Glutamatergic neuron (in vitro differentiated cells): Measurements from ENCODE around the gene QDPR. TPM values are rescaled to one million over a fixed set of nuclear protein-coding genes. Genes with fewer than 3 reads are reported as not detected.

Experiments used
- DNase-seq: peaks from one replicate; pipeline ENCODE4 v3.0.0; 2022
- H3K27ac Mint-ChIP-seq: one replicate; pipeline ENCODE4 v1.8.0; 2020; ENCODE audit warnings: mild to moderate bottlenecking, mixed read lengths, inconsistent platforms; ENCODE audit not compliant: unreplicated experiment
- H3K27me3 Mint-ChIP-seq: one replicate; pipeline ENCODE4 v1.8.0; 2020; ENCODE audit warnings: mild to moderate bottlenecking, moderate library complexity, mixed read lengths, inconsistent platforms; ENCODE audit not compliant: unreplicated experiment
- H3K36me3 Mint-ChIP-seq: one replicate; pipeline ENCODE4 v1.8.0; 2020; ENCODE audit warnings: mild to moderate bottlenecking, mixed read lengths, inconsistent platforms; ENCODE audit not compliant: unreplicated experiment
- H3K4me1 Mint-ChIP-seq: one replicate; pipeline ENCODE4 v1.8.0; 2020; ENCODE audit warnings: mild to moderate bottlenecking, low read depth, mixed read lengths, inconsistent platforms; ENCODE audit not compliant: unreplicated experiment
- H3K4me3 Mint-ChIP-seq: one replicate; pipeline ENCODE4 v1.8.0; 2020; ENCODE audit warnings: mild to moderate bottlenecking, mixed read lengths, inconsistent platforms; ENCODE audit not compliant: unreplicated experiment
- H3K9me3 Mint-ChIP-seq: one replicate; pipeline ENCODE4 v1.8.0; 2020; ENCODE audit warnings: mild to moderate bottlenecking, moderate library complexity, mixed read lengths, inconsistent platforms; ENCODE audit not compliant: unreplicated experiment
- CTCF ChIP-seq: fragments of 200-600 bp; sonication (generic); IDR thresholded peaks from one replicate; pipeline ENCODE4 v1.5.0; 2021; ENCODE audit not compliant: partially characterized antibody, unreplicated experiment
- total RNA-seq: library from RNA; stranded (reverse); fragmentation: NEBNext Ultra II Directional; extraction: Animal tissue kit (Norgen Biotek cat#: 25700); gene quantifications from one replicate; pipeline ENCODE4 v1.2.1, GENCODE V29; 2021; ENCODE audit not compliant: unreplicated experiment

The QDPR gene
- total RNA-seq, 1 donor from 2014 or later, result 31.6 TPM

GRCh38 chr4:17511509-17511949, 361 bp downstream of the QDPR start:
- H3K9me3 Mint-ChIP-seq, result peaks cover 4% of the 10 kb centered on the region
- peak overlapping the region; percentile 93 for H3K4me3 Mint-ChIP-seq
- H3K27ac Mint-ChIP-seq, result peak overlapping the region; percentile 54
- H3K36me3 Mint-ChIP-seq, result no peaks in the 10 kb centered on the region
- H3K4me1 Mint-ChIP-seq, result peaks cover 14% of the 10 kb centered on the region
- H3K27me3 Mint-ChIP-seq, result peaks cover 2% of the 10 kb centered on the region
- peak; percentile 53 for DNase-seq
- TF ChIP-seq CTCF, result no peak

- no peak overlapping the region for H3K27ac Mint-ChIP-seq
- peaks cover 4% of the 10 kb centered on the region for H3K9me3 Mint-ChIP-seq
- H3K4me3 Mint-ChIP-seq, result peak overlapping the region; percentile 93
- peak; percentile 62 for DNase-seq
- peaks cover 14% of the 10 kb centered on the region for H3K4me1 Mint-ChIP-seq
- no peaks in the 10 kb centered on the region for H3K36me3 Mint-ChIP-seq
- peaks cover 2% of the 10 kb centered on the region for H3K27me3 Mint-ChIP-seq
- no peak for TF ChIP-seq CTCF
These were observed 839 bp downstream of the QDPR start for GRCh38 chr4:17511051-17511450.

GRCh38 chr4:17510582-17510981, 1.3 kb downstream of the QDPR start:
- Mint-ChIP-seq H3K4me3 (peak overlapping the region; percentile 93), H3K27me3 (peaks cover 2% of the 10 kb centered on the region), H3K4me1 (peaks cover 14% of the 10 kb centered on the region), H3K36me3 (no peaks in the 10 kb centered on the region), H3K9me3 (peaks cover 4% of the 10 kb centered on the region), H3K27ac (peak overlapping the region; percentile 18)
- TF ChIP-seq CTCF, result no peak
- no peak for DNase-seq

GRCh38 chr4:17504081-17504480, 7.8 kb downstream of the QDPR start:
- Mint-ChIP-seq H3K27me3 (peaks cover 3% of the 10 kb centered on the region), H3K36me3 (peaks cover 4% of the 10 kb centered on the region), H3K4me1 (peaks cover 10% of the 10 kb centered on the region), H3K27ac (no peak overlapping the region), H3K4me3 (no peak overlapping the region), H3K9me3 (peaks cover 3% of the 10 kb centered on the region)
- no peak for DNase-seq
- TF ChIP-seq CTCF, result no peak

GRCh38 chr4:17502756-17503155, 9.1 kb downstream of the QDPR start:
- H3K9me3 Mint-ChIP-seq, result peaks cover 3% of the 10 kb centered on the region

More at GRCh38 chr4:17502756-17503155, 9.1 kb downstream of the QDPR start:
- no peak overlapping the region for H3K4me3 Mint-ChIP-seq
- H3K27me3 Mint-ChIP-seq, result peaks cover 3% of the 10 kb centered on the region
- no peak for DNase-seq
- peaks cover 4% of the 10 kb centered on the region for H3K36me3 Mint-ChIP-seq
- peaks cover 10% of the 10 kb centered on the region for H3K4me1 Mint-ChIP-seq
- TF ChIP-seq CTCF, result no peak
- H3K27ac Mint-ChIP-seq, result no peak overlapping the region
